Omental fat pad (tissue), 4 donors: Measurements from ENCODE around the gene DEPDC4. TPM values are rescaled to one million over a fixed set of nuclear protein-coding genes. Genes with fewer than 3 reads are reported as not detected.

ENCODE experiments used
- ATAC-seq: fragments of 150-250 bp; one replicate; pipeline ENCODE4 v1.9.1; 2016; ENCODE audit warnings: mild to moderate bottlenecking, moderate library complexity; ENCODE audit not compliant: low FRiP score
- DNase-seq: peaks from one replicate; pipeline ENCODE4 v3.0.0-alpha.2; 2019; ENCODE audit warnings: low spot score
- small RNA-seq: library from RNA; depleted of rRNA; stranded (forward); fragments of <200 nt; gene quantifications from one replicate; pipeline ENCODE3, GENCODE V24; 2016
- total RNA-seq, 4 donors: library from RNA; depleted of rRNA; stranded (reverse); fragments of >200 nt; gene quantifications; one replicate each; pipeline ENCODE4 v1.1.0, GENCODE V29; 2016
- TF ChIP-seq, protein P1 (sequence below), 3 donors: fragments of 450-650 bp; IDR thresholded peaks; one replicate each; pipeline ENCODE4 v1.5.1; 2016 to 2017; ENCODE audit warnings: antibody characterized with exemption in 3 of 3, mild to moderate bottlenecking in 3 of 3, moderate library complexity in 2 of 3

DEPDC4 gene
- total RNA-seq, 4 donors from 2014 or later = not detected

- ATAC-seq (peak; percentile 97), DNase-seq (peak; percentile 96)
- TF ChIP-seq, protein P1, sequence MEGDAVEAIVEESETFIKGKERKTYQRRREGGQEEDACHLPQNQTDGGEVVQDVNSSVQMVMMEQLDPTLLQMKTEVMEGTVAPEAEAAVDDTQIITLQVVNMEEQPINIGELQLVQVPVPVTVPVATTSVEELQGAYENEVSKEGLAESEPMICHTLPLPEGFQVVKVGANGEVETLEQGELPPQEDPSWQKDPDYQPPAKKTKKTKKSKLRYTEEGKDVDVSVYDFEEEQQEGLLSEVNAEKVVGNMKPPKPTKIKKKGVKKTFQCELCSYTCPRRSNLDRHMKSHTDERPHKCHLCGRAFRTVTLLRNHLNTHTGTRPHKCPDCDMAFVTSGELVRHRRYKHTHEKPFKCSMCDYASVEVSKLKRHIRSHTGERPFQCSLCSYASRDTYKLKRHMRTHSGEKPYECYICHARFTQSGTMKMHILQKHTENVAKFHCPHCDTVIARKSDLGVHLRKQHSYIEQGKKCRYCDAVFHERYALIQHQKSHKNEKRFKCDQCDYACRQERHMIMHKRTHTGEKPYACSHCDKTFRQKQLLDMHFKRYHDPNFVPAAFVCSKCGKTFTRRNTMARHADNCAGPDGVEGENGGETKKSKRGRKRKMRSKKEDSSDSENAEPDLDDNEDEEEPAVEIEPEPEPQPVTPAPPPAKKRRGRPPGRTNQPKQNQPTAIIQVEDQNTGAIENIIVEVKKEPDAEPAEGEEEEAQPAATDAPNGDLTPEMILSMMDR (IDR thresholded peaks at IDR 0.05) = no peak
Measured at GRCh38 chr12:100200463-100201181, 66.3 kb downstream of the DEPDC4 start, which contains the start of gene ACTR6. ACTR6 (plus strand) TSS chr12:100200815; CDS start chr12:100200852, 37 bp downstream.

DNA sequence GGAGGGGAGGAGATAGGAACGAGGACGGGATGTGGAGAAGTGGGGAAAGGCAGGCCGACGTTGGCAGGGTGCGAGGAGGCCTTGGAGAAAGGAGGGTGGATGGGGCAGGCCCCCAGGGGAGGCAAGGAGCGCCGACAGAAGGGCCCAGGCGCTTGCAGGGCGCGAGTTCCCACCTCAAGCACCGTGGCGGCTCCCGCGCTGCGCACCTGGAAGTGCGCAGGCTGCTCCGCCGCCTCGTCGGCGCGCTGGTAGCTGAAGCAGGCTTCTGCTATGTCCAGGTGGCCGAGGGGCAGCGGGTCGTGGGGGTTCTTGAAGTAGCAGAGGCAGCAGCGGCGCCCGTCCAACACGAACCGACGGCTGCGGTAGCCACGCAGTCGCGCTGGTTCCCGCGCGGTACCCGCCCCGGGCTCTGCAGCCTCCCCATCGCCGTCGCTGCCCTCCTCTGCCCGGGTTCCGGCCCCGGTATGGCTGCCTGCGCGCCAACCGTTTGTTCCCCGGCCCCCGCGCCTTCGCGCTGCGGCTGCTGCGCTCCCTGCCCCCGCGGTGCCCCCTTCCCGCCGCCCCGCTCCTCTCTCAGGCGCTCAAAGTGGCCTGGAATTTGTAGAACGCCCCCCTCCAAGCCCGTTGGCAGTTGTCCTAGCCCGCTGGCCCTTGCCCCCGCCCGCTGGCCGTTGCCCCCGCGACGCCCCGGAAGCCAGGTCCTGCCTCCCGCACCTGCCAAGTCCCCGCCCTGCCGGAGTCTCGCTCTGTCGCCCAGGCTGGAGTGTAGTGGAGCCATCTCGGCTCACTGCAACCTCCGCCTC, 67.3 kb downstream of the DEPDC4 start:
- TF ChIP-seq, protein P1 (IDR thresholded peaks at IDR 0.05) = no peak
- DNase-seq (peak; percentile 31), ATAC-seq (peak; percentile 71)

GRCh38 chr12:100199023-100199346, 67.9 kb downstream of the DEPDC4 start:
- ATAC-seq = no peak

GRCh38 chr12:100197486-100197885, 69.4 kb downstream of the DEPDC4 start:
- DNase-seq (no peak), ATAC-seq (no peak)
- TF ChIP-seq, protein P1 (IDR thresholded peaks at IDR 0.05) = no peak

More at GRCh38 chr12:100199023-100199346, 67.9 kb downstream of the DEPDC4 start:
- TF ChIP-seq, protein P1 (IDR thresholded peaks at IDR 0.05) = no peak
- DNase-seq = no peak

DNA sequence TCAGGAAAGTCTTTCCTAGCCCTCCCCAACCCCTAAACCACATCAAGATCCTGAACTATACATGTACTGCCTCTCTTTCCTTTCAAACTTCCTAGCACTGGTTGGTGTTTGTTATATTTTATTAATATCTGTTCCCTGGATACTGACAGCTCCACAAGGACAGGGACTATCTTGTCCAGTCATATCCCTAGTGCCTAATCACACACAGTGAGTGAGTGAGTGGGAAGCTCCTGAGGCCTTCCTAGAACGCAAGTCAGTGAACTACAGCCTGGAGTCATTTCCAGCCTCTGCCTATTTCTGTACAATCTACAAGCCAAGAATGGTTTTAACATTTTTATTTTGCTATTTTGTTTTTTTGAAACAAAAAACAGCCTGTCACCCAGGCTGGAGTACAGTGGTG, 73.8 kb downstream of the DEPDC4 start:
- ATAC-seq = no peak
- TF ChIP-seq, protein P1 (IDR thresholded peaks at IDR 0.05) = no peak
- no peak for DNase-seq

Small RNA genes within 50 kb of the gene (small RNA-seq; reads per million reads assigned to genes)
- not detected for gene RF00019

Other genes starting within 250 kb of the DEPDC4 start
- gene BLTP3B, start 124.2 kb downstream of the DEPDC4 start, total RNA-seq = 10 to 100 TPM; 29.5 to 34.5 (median 33.9) TPM
- gene ACTR6, start 66.3 kb downstream of the DEPDC4 start, total RNA-seq = 10 to 100 TPM in 3 of 4 donors, 1 to 10 TPM in 1; 9.5 to 14.3 (median 11.6) TPM
- 10 to 100 TPM; 30.1 to 42.6 (median 38.2) TPM for gene SCYL2, start 98 bp upstream of the DEPDC4 start, total RNA-seq
- gene SLC17A8, start 90.0 kb upstream of the DEPDC4 start, total RNA-seq = not detected
- not detected for gene NR1H4, start 206.8 kb upstream of the DEPDC4 start, total RNA-seq